C4-2B (cell line): ENCODE data around the gene UBL4B.

Experiments
- CTCF ChIP-seq: fragments of 450-650 bp; conservative IDR thresholded peaks from 2 replicates; pipeline ENCODE4 v1.5.1; 2017; ENCODE audit warnings: mild to moderate bottlenecking
- ZFX ChIP-seq: fragments of 450-650 bp; IDR thresholded peaks from 2 replicates; pipeline ENCODE4 v1.6.1; 2017

DNA sequence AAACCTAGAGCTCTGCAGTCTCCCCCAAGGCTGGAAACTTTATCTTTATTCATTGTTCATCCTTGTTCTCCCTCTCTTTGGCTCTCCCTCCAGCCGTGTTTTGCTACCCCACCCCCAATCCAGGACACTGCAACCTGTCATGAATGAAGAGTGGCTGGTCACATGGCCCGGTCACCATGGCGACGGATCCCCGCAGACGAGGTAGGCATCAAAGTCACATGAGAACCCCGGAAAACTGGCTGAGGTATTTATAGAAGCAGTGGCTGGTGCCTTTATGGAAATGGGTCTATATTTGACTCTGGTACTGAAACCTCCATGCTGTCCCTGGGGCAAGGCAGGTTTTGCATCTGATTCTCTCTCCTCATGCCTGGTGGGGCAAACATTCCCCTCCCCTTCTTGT is 24.7 kb downstream of the UBL4B start:
- TF ChIP-seq CTCF, result no peak
- no peak for TF ChIP-seq ZFX
